Karpas-422 (cell line): ENCODE measurements around the gene CRY2. TPM values are rescaled to one million over a fixed set of nuclear protein-coding genes. Genes with fewer than 3 reads are reported as not detected.

Experiments used
- DNase-seq: peaks from one replicate; pipeline ENCODE4 v3.0.0-alpha.2; 2015
- H2AFZ ChIP-seq: fragments of 200-600 bp; sonication (generic); 2 replicates; pipeline ENCODE4 v1.6.1; 2014; ENCODE audit warnings: antibody characterized with exemption, low read length, mixed read lengths
- H3K27ac ChIP-seq: fragments of 200-600 bp; sonication (generic); 2 replicates; pipeline ENCODE4 v1.5.1; 2014; ENCODE audit warnings: mild to moderate bottlenecking, low read length, moderate library complexity
- H3K27me3 ChIP-seq: fragments of 200-600 bp; sonication (generic); 2 replicates; pipeline ENCODE4 v1.6.1; 2014; ENCODE audit warnings: low read length, mixed read lengths
- H3K36me3 ChIP-seq: fragments of 200-600 bp; sonication (generic); 2 replicates; pipeline ENCODE4 v1.6.1; 2014; ENCODE audit warnings: low read length, mixed read lengths; ENCODE audit not compliant: insufficient read depth
- H3K4me1 ChIP-seq: fragments of 200-600 bp; sonication (generic); 2 replicates; pipeline ENCODE4 v1.6.1; 2014; ENCODE audit warnings: mild to moderate bottlenecking, low read length, mixed read lengths
- H3K4me2 ChIP-seq: fragments of 200-600 bp; sonication (generic); 2 replicates; pipeline ENCODE4 v1.6.1; 2014; ENCODE audit warnings: low read length, low read depth, mild to moderate bottlenecking; ENCODE audit not compliant: poor library complexity, severe bottlenecking
- H3K4me3 ChIP-seq: fragments of 200-600 bp; sonication (generic); 2 replicates; pipeline ENCODE4 v1.5.1; 2014; ENCODE audit warnings: mild to moderate bottlenecking, antibody characterized with exemption, low read length, mixed read lengths
- H3K79me2 ChIP-seq: fragments of 200-600 bp; sonication (generic); 2 replicates; pipeline ENCODE4 v1.6.1; 2014; ENCODE audit warnings: mild to moderate bottlenecking, low read length, mixed read lengths
- H3K9ac ChIP-seq: fragments of 200-600 bp; sonication (generic); 2 replicates; pipeline ENCODE4 v1.6.0; 2014; ENCODE audit warnings: low read length
- H3K9me2 ChIP-seq: fragments of 200-600 bp; sonication (generic), shearing (Covaris generic); replicated peaks from 2 replicates; pipeline ENCODE4 v1.6.0; 2014; ENCODE audit warnings: mild to moderate bottlenecking, low read length, moderate library complexity; ENCODE audit not compliant: insufficient read depth
- H3K9me3 ChIP-seq: fragments of 300-700, 200-600 bp; sonication (generic); 2 replicates; pipeline ENCODE4 v1.6.1; 2014; ENCODE audit warnings: low read length, mixed read lengths
- H4K20me1 ChIP-seq: fragments of 200-600 bp; sonication (generic); 2 replicates; pipeline ENCODE4 v1.6.1; 2014; ENCODE audit warnings: mild to moderate bottlenecking, antibody characterized with exemption, low read length, low read depth; ENCODE audit not compliant: insufficient read depth
- total RNA-seq: library from RNA; depleted of rRNA; stranded (reverse); fragments of >200 nt; shearing (Covaris generic); gene quantifications from 2 replicates; pipeline ENCODE4 v1.2.3, GENCODE V29; 2014; ENCODE audit warnings: low replicate concordance

Gene CRY2
- total RNA-seq, 1 experiment from 2014 or later: 12.5 TPM

GRCh38 chr11:45858751-45859398 lies 11.6 kb downstream of the CRY2 start:
- no peak overlapping the region for H3K27ac ChIP-seq
- no peak overlapping the region for H3K4me3 ChIP-seq
- no peak overlapping the region for H2AFZ ChIP-seq
- no peak for DNase-seq
- H3K4me1 ChIP-seq: peaks cover 2% of the 10 kb centered on the region
- no peaks in the 10 kb centered on the region for H3K36me3 ChIP-seq
- H3K27me3 ChIP-seq: no peaks in the 10 kb centered on the region
- H3K9ac ChIP-seq: no peak overlapping the region
- peaks cover 4% of the 10 kb centered on the region for H4K20me1 ChIP-seq
- H3K9me2 ChIP-seq: no peaks in the 10 kb centered on the region
- H3K9me3 ChIP-seq: no peaks in the 10 kb centered on the region
- no peak overlapping the region for H3K4me2 ChIP-seq
- H3K79me2 ChIP-seq: peaks cover 9% of the 10 kb centered on the region

DNA sequence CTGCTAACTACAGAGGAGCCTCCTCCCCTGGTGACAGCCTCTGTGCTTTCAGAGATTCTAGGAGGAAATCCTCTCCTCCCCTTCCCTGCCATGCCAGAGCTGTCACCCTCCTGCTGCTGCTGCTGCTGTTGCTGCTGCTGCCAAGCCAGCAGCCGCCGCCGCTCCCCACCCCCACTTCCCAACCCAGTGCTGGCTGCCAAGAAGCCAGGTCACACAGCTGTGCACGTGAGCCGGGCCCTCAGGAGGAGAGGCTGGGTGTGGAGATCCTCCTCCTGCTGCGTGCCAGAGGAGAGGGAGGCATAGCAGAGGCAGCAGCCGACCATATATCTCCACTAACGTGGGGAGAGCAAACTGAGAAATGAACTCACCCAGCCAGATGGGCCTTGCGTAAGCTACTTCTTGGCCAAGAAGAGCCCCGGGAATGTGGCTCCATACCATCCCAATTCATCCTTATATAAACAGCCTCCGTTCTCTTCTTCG lies 12.4 kb downstream of the CRY2 start:
- Histone ChIP-seq H3K9me2 (no peaks in the 10 kb centered on the region), H3K4me2 (no peak overlapping the region), H4K20me1 (no peaks in the 10 kb centered on the region), H2AFZ (no peak overlapping the region), H3K27ac (no peak overlapping the region), H3K27me3 (no peaks in the 10 kb centered on the region), H3K36me3 (no peaks in the 10 kb centered on the region), H3K9me3 (no peaks in the 10 kb centered on the region), H3K4me3 (no peak overlapping the region), H3K4me1 (no peaks in the 10 kb centered on the region), H3K9ac (no peak overlapping the region), H3K79me2 (peaks cover 2% of the 10 kb centered on the region; the same call in 1 of the 2 replicates)
- DNase-seq: no peak

DNA sequence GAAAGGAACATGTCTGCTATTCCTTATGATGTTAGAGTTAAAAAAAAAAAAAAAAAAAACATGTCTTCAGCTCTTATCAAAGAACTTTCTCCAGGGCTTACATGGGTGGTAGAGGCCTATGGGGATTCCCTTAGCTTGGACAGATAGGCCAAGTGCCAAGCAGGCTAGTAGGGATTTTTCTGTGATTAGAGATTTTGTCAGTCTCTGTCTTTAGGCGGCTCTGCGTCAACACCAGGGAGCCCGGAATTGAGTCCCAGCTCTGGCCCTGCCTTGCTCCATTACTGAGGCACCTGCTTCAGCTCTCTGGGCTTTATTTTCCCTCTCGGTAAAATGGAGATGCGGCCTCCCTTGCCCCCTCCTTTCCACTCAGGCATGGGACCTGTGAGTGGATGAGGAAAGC lies 13.1 kb downstream of the CRY2 start:
- H3K9me3 ChIP-seq: no peaks in the 10 kb centered on the region
- H3K4me2 ChIP-seq: no peak overlapping the region
- H3K9ac ChIP-seq: no peak overlapping the region
- H3K79me2 ChIP-seq: no peaks in the 10 kb centered on the region; the same call in 1 of the 2 replicates
- H4K20me1 ChIP-seq: no peaks in the 10 kb centered on the region
- H3K4me3 ChIP-seq: no peak overlapping the region
- H2AFZ ChIP-seq: no peak overlapping the region
- DNase-seq: no peak
- H3K4me1 ChIP-seq: no peaks in the 10 kb centered on the region
- no peaks in the 10 kb centered on the region for H3K27me3 ChIP-seq
- H3K36me3 ChIP-seq: no peaks in the 10 kb centered on the region
- no peak overlapping the region for H3K27ac ChIP-seq
- H3K9me2 ChIP-seq: no peaks in the 10 kb centered on the region

DNA sequence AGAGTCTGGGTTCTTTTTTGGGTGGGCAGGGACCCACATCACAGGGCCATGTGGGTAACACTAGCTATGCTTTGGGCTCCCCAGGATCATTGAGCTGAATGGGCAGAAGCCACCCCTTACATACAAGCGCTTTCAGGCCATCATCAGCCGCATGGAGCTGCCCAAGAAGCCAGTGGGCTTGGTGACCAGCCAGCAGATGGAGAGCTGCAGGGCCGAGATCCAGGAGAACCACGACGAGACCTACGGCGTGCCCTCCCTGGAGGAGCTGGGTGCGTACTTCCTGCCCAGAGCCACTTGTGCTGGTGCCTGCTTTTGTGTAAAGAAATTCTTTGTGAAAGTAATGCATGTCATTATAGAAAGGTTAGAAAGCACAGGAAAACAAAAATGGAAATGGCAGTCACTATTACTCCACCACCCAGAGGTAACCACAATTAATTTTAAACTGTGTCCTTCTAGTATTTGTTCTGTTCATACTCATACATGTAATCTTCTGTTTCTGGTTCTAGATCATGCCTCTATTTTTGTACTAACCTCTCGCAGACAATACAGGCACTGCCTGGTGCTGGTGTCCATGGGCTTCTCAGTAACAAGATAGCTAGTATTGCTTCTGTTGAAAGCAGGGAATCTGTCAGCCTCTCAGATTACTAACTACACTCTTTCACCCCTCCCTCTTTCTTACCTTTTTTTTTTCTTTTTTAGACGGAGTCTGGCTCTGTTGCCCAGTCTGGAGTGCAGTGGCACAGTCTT lies 13.7 kb downstream of the CRY2 start:
- H3K27ac ChIP-seq: no peak overlapping the region
- no peaks in the 10 kb centered on the region for H3K79me2 ChIP-seq
- H3K9me3 ChIP-seq: no peaks in the 10 kb centered on the region
- no peak overlapping the region for H3K4me2 ChIP-seq
- H4K20me1 ChIP-seq: no peaks in the 10 kb centered on the region
- H3K4me3 ChIP-seq: no peak overlapping the region
- H3K27me3 ChIP-seq: no peaks in the 10 kb centered on the region
- no peaks in the 10 kb centered on the region for H3K36me3 ChIP-seq
- no peak overlapping the region for H3K9ac ChIP-seq
- H3K9me2 ChIP-seq: no peaks in the 10 kb centered on the region
- no peak for DNase-seq
- H2AFZ ChIP-seq: no peak overlapping the region
- H3K4me1 ChIP-seq: no peaks in the 10 kb centered on the region

GRCh38 chr11:45864041-45864440 lies 16.8 kb downstream of the CRY2 start:
- Histone ChIP-seq H4K20me1 (no peaks in the 10 kb centered on the region), H3K4me1 (no peaks in the 10 kb centered on the region), H3K9me2 (no peaks in the 10 kb centered on the region), H3K9me3 (no peaks in the 10 kb centered on the region), H3K4me2 (no peak overlapping the region), H3K27ac (no peak overlapping the region), H3K79me2 (no peaks in the 10 kb centered on the region), H3K36me3 (no peaks in the 10 kb centered on the region), H2AFZ (no peak overlapping the region), H3K9ac (no peak overlapping the region), H3K4me3 (no peak overlapping the region), H3K27me3 (no peaks in the 10 kb centered on the region)
- no peak for DNase-seq

DNA sequence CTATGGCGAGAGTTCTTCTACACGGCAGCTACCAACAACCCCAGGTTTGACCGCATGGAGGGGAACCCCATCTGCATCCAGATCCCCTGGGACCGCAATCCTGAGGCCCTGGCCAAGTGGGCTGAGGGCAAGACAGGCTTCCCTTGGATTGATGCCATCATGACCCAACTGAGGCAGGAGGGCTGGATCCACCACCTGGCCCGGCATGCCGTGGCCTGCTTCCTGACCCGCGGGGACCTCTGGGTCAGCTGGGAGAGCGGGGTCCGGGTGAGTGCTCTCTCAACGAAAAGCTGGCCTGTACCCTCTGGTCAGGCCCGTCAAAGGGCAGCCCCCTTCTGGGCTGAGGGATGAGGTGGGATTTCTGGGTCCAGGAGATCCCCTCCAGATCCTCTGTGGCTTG lies 22.3 kb downstream of the CRY2 start:
- Histone ChIP-seq H3K9ac (no peak overlapping the region), H3K9me2 (no peaks in the 10 kb centered on the region), H4K20me1 (no peaks in the 10 kb centered on the region), H3K9me3 (no peaks in the 10 kb centered on the region), H3K4me2 (no peak overlapping the region), H3K4me1 (0 out of 2 replicates have a peak, but pooled peaks cover 3% of the 10 kb centered on the region), H2AFZ (no peak overlapping the region), H3K36me3 (peaks cover 10% of the 10 kb centered on the region; the same call in 1 of the 2 replicates), H3K27me3 (no peaks in the 10 kb centered on the region), H3K4me3 (no peak overlapping the region), H3K79me2 (no peaks in the 10 kb centered on the region), H3K27ac (no peak overlapping the region)
- no peak for DNase-seq

DNA sequence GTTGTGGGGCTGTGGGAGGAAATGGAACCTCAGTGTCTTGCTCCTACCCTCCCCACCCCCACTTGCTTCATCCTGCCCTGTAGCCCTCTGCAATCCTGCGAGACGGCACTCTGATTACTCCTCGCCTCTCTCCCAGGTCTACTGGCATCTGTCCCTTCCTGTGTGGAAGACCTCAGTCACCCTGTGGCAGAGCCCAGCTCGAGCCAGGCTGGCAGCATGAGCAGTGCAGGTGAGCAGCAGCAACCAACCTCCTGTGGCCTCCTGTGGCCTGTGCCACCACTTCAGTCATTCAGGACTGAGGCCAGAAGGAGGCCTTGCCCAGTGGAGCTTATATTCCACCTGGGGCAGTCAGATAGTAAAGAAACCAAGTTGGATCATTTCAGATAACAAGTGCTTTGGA lies 23.4 kb downstream of the CRY2 start:
- Histone ChIP-seq H3K4me1 (peaks cover 13% of the 10 kb centered on the region), H3K79me2 (no peaks in the 10 kb centered on the region), H3K9me3 (no peaks in the 10 kb centered on the region), H3K36me3 (peaks cover 10% of the 10 kb centered on the region; the same call in 1 of the 2 replicates), H3K27ac (no peak overlapping the region), H3K4me3 (no peak overlapping the region), H3K27me3 (no peaks in the 10 kb centered on the region), H4K20me1 (no peaks in the 10 kb centered on the region), H2AFZ (no peak overlapping the region), H3K9me2 (no peaks in the 10 kb centered on the region), H3K9ac (no peak overlapping the region), H3K4me2 (no peak overlapping the region)
- DNase-seq: no peak

DNA sequence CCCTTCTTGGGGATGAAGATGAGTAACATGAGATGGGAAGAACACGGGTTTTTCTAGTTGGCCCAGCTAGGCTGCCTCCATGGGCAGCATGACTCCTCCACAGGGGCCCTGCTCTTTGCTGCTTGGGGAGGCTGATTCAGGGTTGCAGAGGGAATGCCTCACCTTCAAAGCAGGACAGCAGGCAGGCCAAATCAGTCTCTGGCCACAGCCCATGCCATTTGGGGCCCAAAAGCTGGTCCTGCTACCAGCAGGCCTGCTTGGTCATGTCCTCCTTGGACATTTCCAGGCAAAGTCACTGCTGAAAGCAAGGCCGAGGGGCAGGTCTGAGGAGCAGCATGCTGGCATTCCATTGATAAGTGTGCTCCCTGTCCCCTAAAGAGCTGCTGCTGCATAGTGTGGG lies 24.4 kb downstream of the CRY2 start:
- Histone ChIP-seq H3K79me2 (no peaks in the 10 kb centered on the region), H3K4me3 (no peak overlapping the region), H3K9me2 (no peaks in the 10 kb centered on the region), H3K27ac (no peak overlapping the region), H3K4me1 (peaks cover 18% of the 10 kb centered on the region), H3K27me3 (no peaks in the 10 kb centered on the region), H3K9ac (no peak overlapping the region), H4K20me1 (no peaks in the 10 kb centered on the region), H3K4me2 (no peak overlapping the region), H3K36me3 (peaks cover 10% of the 10 kb centered on the region; the same call in 1 of the 2 replicates), H2AFZ (no peak overlapping the region), H3K9me3 (no peaks in the 10 kb centered on the region)
- DNase-seq: no peak
